Endothelial cell of umbilical vein (primary cell): Measurements from ENCODE around the gene ABTB2. TPM values are rescaled to one million over a fixed set of nuclear protein-coding genes. Genes with fewer than 3 reads are reported as not detected.

Source experiments
- BruUV-seq: library from RNA; stranded (reverse); fragments of 400-500 nt; replicated peaks from 2 replicates; lab custom pipeline; 2021; lab: Mats Ljungman, UMichigan
- CTCF ChIA-PET: fragments of 300-600, 350-600 bp; sonication (Branson Sonifier 250); formaldehyde crosslinking; loops from one replicate; lab custom pipeline; 2021; ENCODE audit warnings: antibody characterized with exemption, inconsistent platforms; lab: Charles Lee
- POLR2A ChIA-PET: fragments of 300-600, 350-600 bp; sonication (Branson Sonifier 250); formaldehyde crosslinking; loops from one replicate; lab custom pipeline; 2021; ENCODE audit warnings: antibody characterized with exemption, inconsistent platforms; lab: Charles Lee
- DNase-seq: peaks from one replicate; pipeline ENCODE4 v3.0.0-alpha.2; 2011; ENCODE audit warnings: low read depth, low spot score
- FAIRE-seq: peaks from 2 replicates; lab custom pipeline; 2011; peaks lifted over from hg19 to GRCh38; lab: Jason Lieb, UNC
- H2AFZ ChIP-seq: 2 replicates; pipeline ENCODE4 v1.6.0; 2012; ENCODE audit warnings: low read depth, low read length, control low read depth, inconsistent platforms
- H3K27ac ChIP-seq: 2 replicates; pipeline ENCODE4 v1.5.1; 2011; ENCODE audit warnings: low read depth, mild to moderate bottlenecking, control low read depth, low read length, moderate library complexity; ENCODE audit not compliant: insufficient read depth
- H3K27me3 ChIP-seq, 2 experiments: 2 replicates each; pipeline versions ENCODE4 v1.6.0 to v1.6.1; 2011; ENCODE audit warnings: low read length in 2 of 2, mixed read lengths in 1 of 2; ENCODE audit not compliant: control insufficient read depth in 2 of 2, insufficient read depth in 2 of 2
- H3K36me3 ChIP-seq, 2 experiments: 2 replicates in 1 of 2; 3 replicates in 1 of 2; pipeline ENCODE4 v1.5.1; 2011; ENCODE audit warnings: low read length in 2 of 2, mild to moderate bottlenecking in 1 of 2, moderate library complexity in 1 of 2; ENCODE audit not compliant: control insufficient read depth in 2 of 2, insufficient read depth in 2 of 2; ENCODE audit errors: extremely low read depth in 1 of 2
- H3K4me1 ChIP-seq: 3 replicates; pipeline ENCODE4 v1.5.1; 2011; ENCODE audit warnings: mild to moderate bottlenecking, low read length; ENCODE audit not compliant: control insufficient read depth, insufficient read depth; ENCODE audit errors: extremely low read depth
- H3K4me2 ChIP-seq: 2 replicates; pipeline ENCODE4 v1.6.1; 2011; ENCODE audit warnings: low read length, control low read depth, mixed read lengths; ENCODE audit not compliant: insufficient read depth
- H3K4me3 ChIP-seq, 3 experiments: fragments of 200-600 bp in 1 of 3; sonication (generic), shearing (Covaris generic) in 1 of 3; replicated peaks in 1 of 3; 2 replicates each; pipeline ENCODE4 v1.5.1; 2011 to 2016; ENCODE audit warnings: control low read depth in 3 of 3, low read length in 3 of 3, mild to moderate bottlenecking in 2 of 3, inconsistent platforms in 1 of 3, low read depth in 1 of 3, moderate library complexity in 1 of 3; ENCODE audit not compliant: insufficient read depth in 1 of 3
- H3K79me2 ChIP-seq: 2 replicates; pipeline ENCODE4 v1.6.0; 2012; ENCODE audit warnings: low read length, inconsistent platforms; ENCODE audit not compliant: control insufficient read depth, insufficient read depth
- H3K9ac ChIP-seq: replicated peaks from 2 replicates; pipeline ENCODE3; 2011; ENCODE audit warnings: low read length, control low read depth; ENCODE audit not compliant: insufficient read depth; ENCODE audit errors: extremely low read depth
- H3K9me1 ChIP-seq: replicated peaks from 3 replicates; pipeline ENCODE4 v1.6.0; 2011; ENCODE audit warnings: mild to moderate bottlenecking, low read length; ENCODE audit not compliant: control insufficient read depth, insufficient read depth; ENCODE audit errors: extremely low read depth
- H3K9me3 ChIP-seq: replicated peaks from 2 replicates; pipeline ENCODE4 v1.5.1; 2012; ENCODE audit warnings: low read length, inconsistent platforms; ENCODE audit not compliant: control insufficient read depth, insufficient read depth
- H4K20me1 ChIP-seq: replicated peaks from 2 replicates; pipeline ENCODE3; 2011; ENCODE audit warnings: mild to moderate bottlenecking, low read length; ENCODE audit not compliant: control insufficient read depth, insufficient read depth; ENCODE audit errors: extremely low read depth
- CTCF ChIP-seq, 2 donors: IDR thresholded peaks; 1 replicate in 1 of 2; 2 replicates in 1 of 2; pipeline ENCODE4 v1.5.1; 2011; ENCODE audit warnings: low read length in 2 of 2, mild to moderate bottlenecking in 2 of 2, moderate library complexity in 2 of 2, control low read depth in 1 of 2, inconsistent platforms in 1 of 2, low read depth in 1 of 2; ENCODE audit not compliant: insufficient read depth in 1 of 2; ENCODE audit errors: extremely low read depth in 1 of 2
- EZH2 ChIP-seq: IDR thresholded peaks from 2 replicates; pipeline ENCODE4 v1.6.1; 2012; ENCODE audit warnings: borderline replicate concordance, low read depth, mild to moderate bottlenecking, moderate library complexity, low read length, inconsistent platforms; ENCODE audit not compliant: severe bottlenecking
- FOS ChIP-seq: IDR thresholded peaks from 2 replicates; pipeline ENCODE4 v1.6.1; 2011; ENCODE audit warnings: mild to moderate bottlenecking, low read length, moderate library complexity, borderline replicate concordance; ENCODE audit not compliant: insufficient read depth
- GATA2 ChIP-seq: IDR thresholded peaks from 2 replicates; pipeline ENCODE4 v1.7.0; 2011; ENCODE audit warnings: low read depth, mild to moderate bottlenecking, moderate library complexity, mixed read lengths, low read length; ENCODE audit not compliant: insufficient read length, insufficient read depth
- JUN ChIP-seq: IDR thresholded peaks from 2 replicates; pipeline ENCODE4 v1.6.1; 2011; ENCODE audit warnings: borderline replicate concordance, low read depth; ENCODE audit not compliant: insufficient read length, insufficient read depth
- MAX ChIP-seq: IDR thresholded peaks from 2 replicates; pipeline ENCODE4 v1.6.1; 2011; ENCODE audit not compliant: insufficient read depth, insufficient read length
- MYC ChIP-seq: IDR thresholded peaks from one replicate; pipeline ENCODE4 v1.6.1; 2011; ENCODE audit warnings: mild to moderate bottlenecking, low read depth, low read length
- POLR2A ChIP-seq: IDR thresholded peaks from 2 replicates; pipeline ENCODE4 v1.6.1; 2012; ENCODE audit warnings: low read depth, mild to moderate bottlenecking, control low read depth, low read length
- POLR2AphosphoS5 ChIP-seq: IDR thresholded peaks from 2 replicates; pipeline ENCODE4 v1.6.1; 2012; ENCODE audit warnings: low read depth, mild to moderate bottlenecking, control low read depth, low read length, moderate library complexity; ENCODE audit not compliant: insufficient read depth
- dilution Hi-C: fragments of 300-500 bp; cut with MboI; formaldehyde crosslinking; loops from one replicate; pipeline ENCODE4 v1.15.0; 2019; ENCODE audit warnings: low sequenced_read_pairs; ENCODE audit not compliant: extremely low pct_ligation_motif_present
- intact Hi-C: fragments of 100-400 bp; cut with micrococcal nuclease; formaldehyde crosslinking; loops from one replicate; pipeline ENCODE4 v1.10.0; 2022
- polyA plus RNA-seq, 4 experiments: library from polyadenylated mRNA; depleted of rRNA in 3 of 4; stranded (reverse) in 3 of 4; unstranded in 1 of 4; fragments of >200 nt; gene quantifications; 2 replicates each; pipeline versions ENCODE4 v1.2.1 to v1.2.3, GENCODE V29; 2011 to 2012; ENCODE audit warnings: missing spikeins in 1 of 4
- total RNA-seq: library from RNA; stranded (reverse); gene quantifications from 2 replicates; pipeline ENCODE4 v1.2.3, GENCODE V29; 2021

The ABTB2 gene
- total and polyA plus RNA-seq, 2 donors (not counting 3 experiments of a cell fraction or from before 2014, with no cell fraction given), result 0.11 to 0.14 TPM

- ChIA-PET CTCF (no interaction called here), POLR2A (no interaction called here)
- Histone ChIP-seq H3K9me3 (peaks cover 2% of the 10 kb centered on the region), H3K9me1 (no peaks in the 10 kb centered on the region), H3K4me3 (no peak overlapping the region), H3K4me1 (no peaks in the 10 kb centered on the region), H4K20me1 (no peaks in the 10 kb centered on the region), H3K9ac (no peak overlapping the region), H3K27me3 (no peaks in the 10 kb centered on the region), H3K4me2 (no peak overlapping the region), H2AFZ (no peak overlapping the region), H3K79me2 (no peaks in the 10 kb centered on the region), H3K27ac (no peak overlapping the region), H3K36me3 (no peaks in the 10 kb centered on the region)
- intact Hi-C loops (no loop called here), dilution Hi-C loops (no loop called here)
- no TSS peak for BruUV-seq
- TF ChIP-seq MYC (no peak), POLR2AphosphoS5 (no peak), POLR2A (no peak), JUN (no peak), GATA2 (no peak), MAX (no peak), FOS (no peak), EZH2 (no peak), CTCF (IDR thresholded peaks at IDR 0.05; ENCODE audit: extremely low read depth in 1 of 2, insufficient read depth in 1 of 2, low read depth in 1 of 2, low read length in 2 of 2) (no peak)
- FAIRE-seq (no peak), DNase-seq (no peak)
Observed at GRCh38 chr11:34379079-34379478, 21.3 kb upstream of the ABTB2 start.
